OCI-LY1 (cell line): ENCODE results near the gene ACTN2.

Source experiments
- H2AFZ ChIP-seq: fragments of 200-600 bp; sonication (generic), shearing (Covaris generic); 2 replicates; pipeline ENCODE4 v1.6.0; 2014; ENCODE audit warnings: antibody characterized with exemption, mild to moderate bottlenecking, low read length
- H3F3A ChIP-seq: fragments of 200-600 bp; sonication (generic), shearing (Covaris generic); 2 replicates; pipeline ENCODE4 v1.6.0; 2014; ENCODE audit warnings: mild to moderate bottlenecking, antibody characterized with exemption, low read length, moderate library complexity; ENCODE audit not compliant: insufficient read depth
- H3K27ac ChIP-seq: fragments of 200-600 bp; sonication (generic); 2 replicates; pipeline ENCODE4 v1.5.1; 2014; ENCODE audit warnings: low read length, mixed run types, mild to moderate bottlenecking, low read depth; ENCODE audit not compliant: poor library complexity, severe bottlenecking
- H3K27me3 ChIP-seq: fragments of 200-600 bp; sonication (generic); 2 replicates; pipeline ENCODE4 v1.6.0; 2014; ENCODE audit warnings: antibody characterized with exemption, mild to moderate bottlenecking, low read length, moderate library complexity; ENCODE audit not compliant: insufficient read depth
- H3K36me3 ChIP-seq: fragments of 200-600 bp; sonication (generic); 2 replicates; pipeline ENCODE4 v1.6.1; 2014; ENCODE audit warnings: mild to moderate bottlenecking, antibody characterized with exemption, low read length, moderate library complexity, mixed read lengths; ENCODE audit not compliant: insufficient read depth
- H3K4me1 ChIP-seq: fragments of 200-600 bp; sonication (generic); 2 replicates; pipeline ENCODE4 v1.5.1; 2014; ENCODE audit warnings: mild to moderate bottlenecking, low read length, moderate library complexity; ENCODE audit not compliant: insufficient read depth, severe bottlenecking
- H3K4me2 ChIP-seq: fragments of 200-600 bp; sonication (generic), shearing (Covaris generic); 2 replicates; pipeline ENCODE4 v1.6.1; 2014; ENCODE audit warnings: low read length
- H3K4me3 ChIP-seq: fragments of 200-600 bp; sonication (generic); 2 replicates; pipeline ENCODE4 v1.5.1; 2014; ENCODE audit warnings: low read length, low read depth, mild to moderate bottlenecking, mixed read lengths; ENCODE audit not compliant: poor library complexity, severe bottlenecking
- H3K79me2 ChIP-seq: fragments of 200-600 bp; shearing (Covaris generic); 2 replicates; pipeline ENCODE4 v1.6.1; 2016; ENCODE audit warnings: mixed run types, low read length, mixed read lengths; ENCODE audit not compliant: insufficient read depth
- H3K9ac ChIP-seq: fragments of 200-600 bp; sonication (generic), shearing (Covaris generic); 2 replicates; pipeline ENCODE4 v1.6.1; 2014; ENCODE audit warnings: mild to moderate bottlenecking, low read length, mixed read lengths
- H3K9me2 ChIP-seq: fragments of 200-600 bp; sonication (generic), shearing (Covaris generic); 2 replicates; pipeline ENCODE4 v1.6.1; 2014; ENCODE audit warnings: low read depth, mild to moderate bottlenecking, low read length, mixed read lengths
- H3K9me3 ChIP-seq: fragments of 200-600 bp; shearing (Covaris generic); 2 replicates; pipeline ENCODE4 v1.6.1; 2014; ENCODE audit warnings: low read length, mixed read lengths
- H4K20me1 ChIP-seq: fragments of 200-600 bp; sonication (generic), shearing (Covaris generic); 2 replicates; pipeline ENCODE4 v1.6.0; 2016; ENCODE audit warnings: mild to moderate bottlenecking, low read length; ENCODE audit not compliant: insufficient read depth
- EZH2 ChIP-seq: fragments of 200-600 bp; sonication (generic), shearing (Covaris generic); IDR thresholded peaks from 2 replicates; pipeline ENCODE4 v1.8.0; 2017; ENCODE audit warnings: borderline replicate concordance, mixed run types, mild to moderate bottlenecking, antibody characterized with exemption, low read length, moderate library complexity, mixed read lengths
- TF ChIP-seq, protein P1 (sequence below): fragments of 200-600 bp; sonication (generic), shearing (Covaris generic); IDR thresholded peaks from 2 replicates; pipeline ENCODE4 v1.5.1; 2017; ENCODE audit warnings: mild to moderate bottlenecking, antibody characterized with exemption, low read length, moderate library complexity, mixed read lengths

ACTN2 gene

DNA sequence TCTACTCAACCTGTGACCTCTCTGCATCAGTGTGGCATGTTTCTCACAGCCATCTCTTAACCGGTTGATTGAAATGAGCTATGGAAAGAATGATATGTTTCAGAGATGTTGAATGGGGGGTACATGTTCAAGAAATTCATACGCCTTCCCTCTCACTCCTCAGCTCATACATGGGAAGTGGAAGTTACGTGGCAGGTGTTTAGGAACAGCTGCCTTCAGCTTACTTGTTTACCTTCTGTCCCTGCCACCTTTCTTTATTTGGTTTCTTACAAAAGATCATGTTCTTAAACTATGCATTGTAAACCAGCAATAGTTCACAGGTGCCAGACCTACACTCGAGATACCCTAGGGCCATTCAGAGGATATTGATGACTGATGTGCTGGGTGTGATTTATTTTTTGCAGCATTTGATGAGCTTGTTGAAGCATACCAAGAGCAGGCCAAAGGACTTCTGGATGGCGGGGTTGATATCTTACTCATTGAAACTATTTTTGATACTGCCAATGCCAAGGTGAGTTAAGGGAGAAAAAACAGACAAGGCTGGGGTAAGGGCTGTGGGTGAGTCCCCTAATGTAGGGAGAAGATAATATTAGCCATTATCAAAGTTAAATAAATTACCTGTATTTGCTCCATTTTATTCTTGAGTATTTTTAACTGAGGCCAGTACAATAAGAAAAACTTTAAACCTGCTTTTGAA lies 126.2 kb downstream of the ACTN2 start:
- Histone ChIP-seq H3K9me3 (no peaks in the 10 kb centered on the region), H3K27ac (no peak overlapping the region), H3K79me2 (no peaks in the 10 kb centered on the region), H3F3A (no peaks in the 10 kb centered on the region), H4K20me1 (no peaks in the 10 kb centered on the region), H3K4me1 (no peaks in the 10 kb centered on the region), H3K9ac (no peak overlapping the region), H3K9me2 (no peaks in the 10 kb centered on the region), H2AFZ (no peak overlapping the region), H3K36me3 (peaks cover 96% of the 10 kb centered on the region), H3K4me3 (no peak overlapping the region), H3K4me2 (no peak overlapping the region), H3K27me3 (no peaks in the 10 kb centered on the region)
- TF ChIP-seq, protein P1, sequence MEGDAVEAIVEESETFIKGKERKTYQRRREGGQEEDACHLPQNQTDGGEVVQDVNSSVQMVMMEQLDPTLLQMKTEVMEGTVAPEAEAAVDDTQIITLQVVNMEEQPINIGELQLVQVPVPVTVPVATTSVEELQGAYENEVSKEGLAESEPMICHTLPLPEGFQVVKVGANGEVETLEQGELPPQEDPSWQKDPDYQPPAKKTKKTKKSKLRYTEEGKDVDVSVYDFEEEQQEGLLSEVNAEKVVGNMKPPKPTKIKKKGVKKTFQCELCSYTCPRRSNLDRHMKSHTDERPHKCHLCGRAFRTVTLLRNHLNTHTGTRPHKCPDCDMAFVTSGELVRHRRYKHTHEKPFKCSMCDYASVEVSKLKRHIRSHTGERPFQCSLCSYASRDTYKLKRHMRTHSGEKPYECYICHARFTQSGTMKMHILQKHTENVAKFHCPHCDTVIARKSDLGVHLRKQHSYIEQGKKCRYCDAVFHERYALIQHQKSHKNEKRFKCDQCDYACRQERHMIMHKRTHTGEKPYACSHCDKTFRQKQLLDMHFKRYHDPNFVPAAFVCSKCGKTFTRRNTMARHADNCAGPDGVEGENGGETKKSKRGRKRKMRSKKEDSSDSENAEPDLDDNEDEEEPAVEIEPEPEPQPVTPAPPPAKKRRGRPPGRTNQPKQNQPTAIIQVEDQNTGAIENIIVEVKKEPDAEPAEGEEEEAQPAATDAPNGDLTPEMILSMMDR = no peak
- TF ChIP-seq EZH2 = no peak
